CD4-positive, alpha-beta T cell treated with Interferon gamma for 1 hour (primary cell): Measurements from ENCODE around the gene RTP5.

ENCODE experiments used
- DNase-seq: peaks from one replicate; pipeline ENCODE4 v3.0.0-alpha.2; 2020

RTP5 gene

GRCh38 chr2:241890524-241891235 lies 21.2 kb downstream of the RTP5 start:
- DNase-seq = no peak

GRCh38 chr2:241891315-241891987 lies 21.9 kb downstream of the RTP5 start:
- DNase-seq = no peak

- DNase-seq = no peak
These were observed 22.4 kb downstream of the RTP5 start for GRCh38 chr2:241891988-241892298.

GRCh38 chr2:241892299-241893137 lies 23.0 kb downstream of the RTP5 start:
- no peak for DNase-seq

- DNase-seq = no peak
These were observed 23.7 kb downstream of the RTP5 start for GRCh38 chr2:241893265-241893664.

- DNase-seq = no peak
These were observed 24.6 kb downstream of the RTP5 start for GRCh38 chr2:241894056-241894641.

GRCh38 chr2:241894681-241895426 lies 25.3 kb downstream of the RTP5 start:
- no peak for DNase-seq

- DNase-seq = no peak
These were observed 25.8 kb downstream of the RTP5 start for GRCh38 chr2:241895427-241895711.

GRCh38 chr2:241895712-241896641 lies 26.4 kb downstream of the RTP5 start:
- no peak for DNase-seq

GRCh38 chr2:241896746-241897201 lies 27.2 kb downstream of the RTP5 start:
- DNase-seq = no peak

- DNase-seq = no peak
These were observed 27.8 kb downstream of the RTP5 start for GRCh38 chr2:241897231-241897916.

- DNase-seq = no peak
These were observed 29.1 kb downstream of the RTP5 start for GRCh38 chr2:241898463-241899270.

GRCh38 chr2:241900251-241901017 lies 30.9 kb downstream of the RTP5 start:
- no peak for DNase-seq

GRCh38 chr2:241901018-241901380 lies 31.5 kb downstream of the RTP5 start:
- DNase-seq = no peak

- DNase-seq = no peak
These were observed 32.2 kb downstream of the RTP5 start for GRCh38 chr2:241901500-241902351.

GRCh38 chr2:241902357-241902991 lies 32.9 kb downstream of the RTP5 start:
- DNase-seq = no peak

GRCh38 chr2:241903121-241904010 lies 33.8 kb downstream of the RTP5 start:
- no peak for DNase-seq
